ENCODE results near the gene PTGR3. TPM values are rescaled to one million over a fixed set of nuclear protein-coding genes. Genes with fewer than 3 reads are reported as not detected.

PTGR3 gene
- total and polyA plus RNA-seq, 2 donors: 7.8 to 18.2 TPM

GRCh38 chr18:75203416-75204268 is 5.3 kb downstream of the PTGR3 start:
- H3K36me3 ChIP-seq (ENCODE audit: control insufficient read depth in 2 of 2, insufficient read depth in 2 of 2, low read length in 1 of 2): peaks cover 11 to 15% of the 10 kb centered on the region in 2 donors
- H3K9me3 ChIP-seq (ENCODE audit: control insufficient read depth in 2 of 2, insufficient read depth in 1 of 2, low read length in 1 of 2): peaks cover 0 to 7% of the 10 kb centered on the region in 2 donors
- H3K4me1 ChIP-seq (ENCODE audit: control insufficient read depth in 2 of 2, insufficient read depth in 2 of 2, low read length in 2 of 2): peaks cover 12 to 32% of the 10 kb centered on the region in 2 donors
- peaks cover 30 to 53% of the 10 kb centered on the region in 2 donors for H3K27me3 ChIP-seq (ENCODE audit: control insufficient read depth in 2 of 2, insufficient read depth in 1 of 2, low read length in 1 of 2)
- H3K4me3 ChIP-seq (ENCODE audit: low read length in 2 of 2): no peak overlapping the region
- H3K27ac ChIP-seq (ENCODE audit: low read depth in 1 of 2, low read length in 1 of 2): no peak overlapping the region
- 78% methylated on average over 24 of the region's 24 CpGs for WGBS
- DNase-seq (ENCODE audit: low read depth in 6 of 9, low spot score in 9 of 9): no peak

GRCh38 chr18:75202696-75203365 is 6.1 kb downstream of the PTGR3 start:
- H3K9me3 ChIP-seq (ENCODE audit: control insufficient read depth in 2 of 2, insufficient read depth in 1 of 2, low read length in 1 of 2): peaks cover 0 to 7% of the 10 kb centered on the region in 2 donors
- no peak for DNase-seq (ENCODE audit: low read depth in 6 of 9, low spot score in 9 of 9)
- H3K4me3 ChIP-seq (ENCODE audit: low read length in 2 of 2): no peak overlapping the region
- over 99% methylated on average over 6 of the region's 6 CpGs for whole genome bisulfite sequencing
- peaks cover 11 to 15% of the 10 kb centered on the region in 2 donors for H3K36me3 ChIP-seq (ENCODE audit: control insufficient read depth in 2 of 2, insufficient read depth in 2 of 2, low read length in 1 of 2)
- no peak overlapping the region for H3K27ac ChIP-seq (ENCODE audit: low read depth in 1 of 2, low read length in 1 of 2)
- peaks cover 30 to 45% of the 10 kb centered on the region in 2 donors for H3K27me3 ChIP-seq (ENCODE audit: control insufficient read depth in 2 of 2, insufficient read depth in 1 of 2, low read length in 1 of 2)
- H3K4me1 ChIP-seq (ENCODE audit: control insufficient read depth in 2 of 2, insufficient read depth in 2 of 2, low read length in 2 of 2): peaks cover 10 to 26% of the 10 kb centered on the region in 2 donors

GRCh38 chr18:75201282-75202270 is 7.4 kb downstream of the PTGR3 start:
- peaks cover 25 to 33% of the 10 kb centered on the region in 2 donors for H3K27me3 ChIP-seq (ENCODE audit: control insufficient read depth in 2 of 2, insufficient read depth in 1 of 2, low read length in 1 of 2)
- H3K36me3 ChIP-seq (ENCODE audit: control insufficient read depth in 2 of 2, insufficient read depth in 2 of 2, low read length in 1 of 2): peaks cover 11 to 15% of the 10 kb centered on the region in 2 donors
- H3K4me1 ChIP-seq (ENCODE audit: control insufficient read depth in 2 of 2, insufficient read depth in 2 of 2, low read length in 2 of 2): peaks cover 10 to 18% of the 10 kb centered on the region in 2 donors
- peaks cover 0 to 7% of the 10 kb centered on the region in 2 donors for H3K9me3 ChIP-seq (ENCODE audit: control insufficient read depth in 2 of 2, insufficient read depth in 1 of 2, low read length in 1 of 2)
- no peak overlapping the region for H3K4me3 ChIP-seq (ENCODE audit: low read length in 2 of 2)
- no peak for DNase-seq (ENCODE audit: low read depth in 6 of 9, low spot score in 9 of 9)
- no peak overlapping the region for H3K27ac ChIP-seq (ENCODE audit: low read depth in 1 of 2, low read length in 1 of 2)
- 98% methylated on average over 18 of the region's 18 CpGs for WGBS

GRCh38 chr18:75200605-75201280 is 8.2 kb downstream of the PTGR3 start:
- Histone ChIP-seq H3K27ac (ENCODE audit: low read depth in 1 of 2, low read length in 1 of 2) (no peak overlapping the region), H3K27me3 (ENCODE audit: control insufficient read depth in 2 of 2, insufficient read depth in 1 of 2, low read length in 1 of 2) (peaks cover 17 to 24% of the 10 kb centered on the region in 2 donors), H3K9me3 (ENCODE audit: control insufficient read depth in 2 of 2, insufficient read depth in 1 of 2, low read length in 1 of 2) (peaks cover 0 to 7% of the 10 kb centered on the region in 2 donors), H3K4me1 (ENCODE audit: control insufficient read depth in 2 of 2, insufficient read depth in 2 of 2, low read length in 2 of 2) (peaks cover 10 to 18% of the 10 kb centered on the region in 2 donors), H3K4me3 (ENCODE audit: low read length in 2 of 2) (no peak overlapping the region), H3K36me3 (ENCODE audit: control insufficient read depth in 2 of 2, insufficient read depth in 2 of 2, low read length in 1 of 2) (peaks cover 11 to 15% of the 10 kb centered on the region in 2 donors)
- WGBS: 89% methylated on average over 7 of the region's 7 CpGs
- no peak for DNase-seq (ENCODE audit: low read depth in 6 of 9, low spot score in 9 of 9)

- Histone ChIP-seq H3K27ac (ENCODE audit: low read depth in 1 of 2, low read length in 1 of 2) (no peak overlapping the region), H3K27me3 (ENCODE audit: control insufficient read depth in 2 of 2, insufficient read depth in 1 of 2, low read length in 1 of 2) (peaks cover 12 to 17% of the 10 kb centered on the region in 2 donors), H3K4me1 (ENCODE audit: control insufficient read depth in 2 of 2, insufficient read depth in 2 of 2, low read length in 2 of 2) (peaks cover 10 to 11% of the 10 kb centered on the region in 2 donors), H3K9me3 (ENCODE audit: control insufficient read depth in 2 of 2, insufficient read depth in 1 of 2, low read length in 1 of 2) (peaks cover 0 to 6% of the 10 kb centered on the region in 2 donors), H3K36me3 (ENCODE audit: control insufficient read depth in 2 of 2, insufficient read depth in 2 of 2, low read length in 1 of 2) (peaks cover 11 to 15% of the 10 kb centered on the region in 2 donors), H3K4me3 (ENCODE audit: low read length in 2 of 2) (no peak overlapping the region)
- 97% methylated on average over 13 of the region's 13 CpGs for WGBS
- no peak for DNase-seq (ENCODE audit: low read depth in 6 of 9, low spot score in 9 of 9)
Measured at GRCh38 chr18:75200071-75200470, 8.9 kb downstream of the PTGR3 start.

DNA sequence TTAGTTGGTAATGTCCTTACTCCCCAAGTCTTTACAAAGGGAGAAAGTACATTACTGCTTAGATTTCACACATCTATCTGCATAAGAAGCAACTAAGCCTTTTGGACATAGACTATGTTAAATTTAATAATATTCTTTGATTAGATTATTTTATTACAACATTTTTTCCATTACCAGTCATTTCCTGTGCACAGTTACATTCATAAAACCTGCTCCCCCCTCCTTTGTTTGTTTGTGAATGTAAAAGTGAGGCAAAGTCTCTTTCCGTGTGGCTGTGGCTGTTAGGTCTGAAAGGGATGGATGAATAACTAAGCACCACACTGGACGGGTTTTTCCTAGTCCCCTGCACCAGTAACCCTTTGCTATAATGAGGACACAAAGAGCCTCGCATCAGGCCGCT is 9.6 kb downstream of the PTGR3 start:
- Histone ChIP-seq H3K4me3 (ENCODE audit: low read length in 2 of 2) (no peak overlapping the region), H3K27ac (ENCODE audit: low read depth in 1 of 2, low read length in 1 of 2) (no peak overlapping the region), H3K4me1 (ENCODE audit: control insufficient read depth in 2 of 2, insufficient read depth in 2 of 2, low read length in 2 of 2) (peaks cover 3 to 5% of the 10 kb centered on the region in 2 donors), H3K27me3 (ENCODE audit: control insufficient read depth in 2 of 2, insufficient read depth in 1 of 2, low read length in 1 of 2) (peaks cover 6 to 10% of the 10 kb centered on the region in 2 donors), H3K36me3 (ENCODE audit: control insufficient read depth in 2 of 2, insufficient read depth in 2 of 2, low read length in 1 of 2) (peaks cover 11 to 15% of the 10 kb centered on the region in 2 donors), H3K9me3 (ENCODE audit: control insufficient read depth in 2 of 2, insufficient read depth in 1 of 2, low read length in 1 of 2) (peaks cover 0 to 3% of the 10 kb centered on the region in 2 donors)
- 96% methylated on average over 4 of the region's 4 CpGs for WGBS
- no peak for DNase-seq (ENCODE audit: low read depth in 6 of 9, low spot score in 9 of 9)

GRCh38 chr18:75198036-75198435 is 10.9 kb downstream of the PTGR3 start:
- no peaks in the 10 kb centered on the region for H3K9me3 ChIP-seq (ENCODE audit: control insufficient read depth in 2 of 2, insufficient read depth in 1 of 2, low read length in 1 of 2)
- 10% methylated on average over 3 of the region's 3 CpGs for WGBS
- no peaks in the 10 kb centered on the region for H3K27me3 ChIP-seq (ENCODE audit: control insufficient read depth in 2 of 2, insufficient read depth in 1 of 2, low read length in 1 of 2)
- H3K4me1 ChIP-seq (ENCODE audit: control insufficient read depth in 2 of 2, insufficient read depth in 2 of 2, low read length in 2 of 2): no peaks in the 10 kb centered on the region
- no peak for DNase-seq (ENCODE audit: low read depth in 6 of 9, low spot score in 9 of 9)
- no peak overlapping the region for H3K27ac ChIP-seq (ENCODE audit: low read depth in 1 of 2, low read length in 1 of 2)
- H3K4me3 ChIP-seq (ENCODE audit: low read length in 2 of 2): no peak overlapping the region
- H3K36me3 ChIP-seq (ENCODE audit: control insufficient read depth in 2 of 2, insufficient read depth in 2 of 2, low read length in 1 of 2): peaks cover 11 to 15% of the 10 kb centered on the region in 2 donors

- Histone ChIP-seq H3K27me3 (ENCODE audit: control insufficient read depth in 2 of 2, insufficient read depth in 1 of 2, low read length in 1 of 2) (no peaks in the 10 kb centered on the region), H3K4me3 (ENCODE audit: low read length in 2 of 2) (no peak overlapping the region), H3K27ac (ENCODE audit: low read depth in 1 of 2, low read length in 1 of 2) (no peak overlapping the region), H3K4me1 (ENCODE audit: control insufficient read depth in 2 of 2, insufficient read depth in 2 of 2, low read length in 2 of 2) (no peaks in the 10 kb centered on the region), H3K36me3 (ENCODE audit: control insufficient read depth in 2 of 2, insufficient read depth in 2 of 2, low read length in 1 of 2) (no peaks in the 10 kb centered on the region), H3K9me3 (ENCODE audit: control insufficient read depth in 2 of 2, insufficient read depth in 1 of 2, low read length in 1 of 2) (no peaks in the 10 kb centered on the region)
- 93% methylated on average over 7 of the region's 7 CpGs for WGBS
- no peak for DNase-seq (ENCODE audit: low read depth in 6 of 9, low spot score in 9 of 9)
Measured at GRCh38 chr18:75192899-75193298, 16.0 kb downstream of the PTGR3 start.

Measured in thymus (tissue), 11 donors.